Measurements from ENCODE around the gene ESR1.
"Not testable (repeated sequence)": the region's sequence is repeated elsewhere in the genome, so short reads cannot be mapped to it uniquely, and the experiment has no call there.

Gene ESR1

GRCh38 chr6:152127432-152128165 is 320.1 kb downstream of the ESR1 start:
- H3K9me3 ChIP-seq: no peaks in the 10 kb centered on the region
- no peaks in the 10 kb centered on the region for H3K27me3 ChIP-seq
- no peak overlapping the region for H3K4me3 ChIP-seq (ENCODE audit: low read depth, low read length)
- H3K36me3 ChIP-seq: no peaks in the 10 kb centered on the region
- DNase-seq: no peak
- TF ChIP-seq, protein P1, sequence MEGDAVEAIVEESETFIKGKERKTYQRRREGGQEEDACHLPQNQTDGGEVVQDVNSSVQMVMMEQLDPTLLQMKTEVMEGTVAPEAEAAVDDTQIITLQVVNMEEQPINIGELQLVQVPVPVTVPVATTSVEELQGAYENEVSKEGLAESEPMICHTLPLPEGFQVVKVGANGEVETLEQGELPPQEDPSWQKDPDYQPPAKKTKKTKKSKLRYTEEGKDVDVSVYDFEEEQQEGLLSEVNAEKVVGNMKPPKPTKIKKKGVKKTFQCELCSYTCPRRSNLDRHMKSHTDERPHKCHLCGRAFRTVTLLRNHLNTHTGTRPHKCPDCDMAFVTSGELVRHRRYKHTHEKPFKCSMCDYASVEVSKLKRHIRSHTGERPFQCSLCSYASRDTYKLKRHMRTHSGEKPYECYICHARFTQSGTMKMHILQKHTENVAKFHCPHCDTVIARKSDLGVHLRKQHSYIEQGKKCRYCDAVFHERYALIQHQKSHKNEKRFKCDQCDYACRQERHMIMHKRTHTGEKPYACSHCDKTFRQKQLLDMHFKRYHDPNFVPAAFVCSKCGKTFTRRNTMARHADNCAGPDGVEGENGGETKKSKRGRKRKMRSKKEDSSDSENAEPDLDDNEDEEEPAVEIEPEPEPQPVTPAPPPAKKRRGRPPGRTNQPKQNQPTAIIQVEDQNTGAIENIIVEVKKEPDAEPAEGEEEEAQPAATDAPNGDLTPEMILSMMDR (IDR thresholded peaks at IDR 0.05; ENCODE audit: low read depth, low read length): no peak
- no peaks in the 10 kb centered on the region for H3K4me1 ChIP-seq

- H3K27me3 ChIP-seq: no peaks in the 10 kb centered on the region
- H3K9me3 ChIP-seq: no peaks in the 10 kb centered on the region
- no peaks in the 10 kb centered on the region for H3K36me3 ChIP-seq
- no peaks in the 10 kb centered on the region for H3K4me1 ChIP-seq
- no peak for DNase-seq
- TF ChIP-seq, protein P1 (IDR thresholded peaks at IDR 0.05; ENCODE audit: low read depth, low read length): no peak
- no peak overlapping the region for H3K4me3 ChIP-seq (ENCODE audit: low read depth, low read length)
Observed at GRCh38 chr6:152129691-152130151, 322.2 kb downstream of the ESR1 start.

DNA sequence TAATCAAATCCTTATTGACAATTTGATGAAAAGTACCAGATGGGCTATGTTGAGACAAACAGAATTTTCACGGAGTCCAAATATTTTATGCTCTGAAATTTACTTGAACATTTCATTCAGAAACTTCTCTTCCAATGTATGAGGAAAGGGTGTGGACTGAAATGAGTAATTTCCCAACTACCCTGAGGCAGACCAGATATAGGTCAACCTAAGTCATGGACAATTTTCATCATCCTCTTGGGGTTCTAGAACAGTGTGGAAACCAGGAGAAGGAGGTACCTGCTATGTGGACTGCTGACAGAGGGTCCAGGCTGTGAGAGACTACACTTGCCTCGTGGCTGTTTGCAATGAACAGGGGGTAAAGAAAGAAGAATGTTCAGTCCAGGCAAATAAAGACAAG is 323.0 kb downstream of the ESR1 start:
- no peaks in the 10 kb centered on the region for H3K4me1 ChIP-seq
- TF ChIP-seq, protein P1 (IDR thresholded peaks at IDR 0.05; ENCODE audit: low read depth, low read length): no peak
- DNase-seq: no peak
- H3K4me3 ChIP-seq (ENCODE audit: low read depth, low read length): no peak overlapping the region
- no peaks in the 10 kb centered on the region for H3K36me3 ChIP-seq
- H3K27me3 ChIP-seq: no peaks in the 10 kb centered on the region
- no peaks in the 10 kb centered on the region for H3K9me3 ChIP-seq

- DNase-seq: no peak
- Histone ChIP-seq H3K27me3 (no peaks in the 10 kb centered on the region), H3K36me3 (no peaks in the 10 kb centered on the region), H3K4me3 (ENCODE audit: low read depth, low read length) (no peak overlapping the region), H3K9me3 (no peaks in the 10 kb centered on the region), H3K4me1 (no peaks in the 10 kb centered on the region)
- TF ChIP-seq, protein P1 (IDR thresholded peaks at IDR 0.05; ENCODE audit: low read depth, low read length): no peak
Observed at GRCh38 chr6:152135755-152136448, 328.4 kb downstream of the ESR1 start.

GRCh38 chr6:152136449-152136825 is 329.0 kb downstream of the ESR1 start:
- Histone ChIP-seq H3K4me3 (ENCODE audit: low read depth, low read length) (no peak overlapping the region), H3K27me3 (no peaks in the 10 kb centered on the region), H3K9me3 (no peaks in the 10 kb centered on the region), H3K4me1 (no peaks in the 10 kb centered on the region), H3K36me3 (no peaks in the 10 kb centered on the region)
- peak; percentile 55 for DNase-seq
- TF ChIP-seq, protein P1 (IDR thresholded peaks at IDR 0.05; ENCODE audit: low read depth, low read length): peak; percentile 8; the same call in 1 of the 2 replicates

GRCh38 chr6:152138344-152138743 is 330.9 kb downstream of the ESR1 start:
- DNase-seq; H3K9me3 ChIP-seq; H3K4me3 ChIP-seq (ENCODE audit: low read depth, low read length); H3K27me3 ChIP-seq; H3K4me1 ChIP-seq; H3K36me3 ChIP-seq: not testable (repeated sequence)

Measured in BE2C (cell line).